HG03558 (cell line): ENCODE results near the gene TEKT4.
"Not testable (repeated sequence)": the region's sequence is repeated elsewhere in the genome, so short reads cannot be mapped to it uniquely, and the experiment has no call there.

Experiments
- ATAC-seq: cut with Tn5 transposase; IDR thresholded peaks from one replicate; pipeline ENCODE4 v1.9.1; 2021; ENCODE audit warnings: moderate number of reproducible peaks; ENCODE audit not compliant: unreplicated experiment; ENCODE audit errors: extremely low read depth

The TEKT4 gene, protein sequence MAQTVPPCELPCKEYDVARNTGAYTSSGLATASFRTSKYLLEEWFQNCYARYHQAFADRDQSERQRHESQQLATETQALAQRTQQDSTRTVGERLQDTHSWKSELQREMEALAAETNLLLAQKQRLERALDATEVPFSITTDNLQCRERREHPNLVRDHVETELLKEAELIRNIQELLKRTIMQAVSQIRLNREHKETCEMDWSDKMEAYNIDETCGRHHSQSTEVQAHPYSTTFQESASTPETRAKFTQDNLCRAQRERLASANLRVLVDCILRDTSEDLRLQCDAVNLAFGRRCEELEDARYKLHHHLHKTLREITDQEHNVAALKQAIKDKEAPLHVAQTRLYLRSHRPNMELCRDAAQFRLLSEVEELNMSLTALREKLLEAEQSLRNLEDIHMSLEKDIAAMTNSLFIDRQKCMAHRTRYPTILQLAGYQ

DNA sequence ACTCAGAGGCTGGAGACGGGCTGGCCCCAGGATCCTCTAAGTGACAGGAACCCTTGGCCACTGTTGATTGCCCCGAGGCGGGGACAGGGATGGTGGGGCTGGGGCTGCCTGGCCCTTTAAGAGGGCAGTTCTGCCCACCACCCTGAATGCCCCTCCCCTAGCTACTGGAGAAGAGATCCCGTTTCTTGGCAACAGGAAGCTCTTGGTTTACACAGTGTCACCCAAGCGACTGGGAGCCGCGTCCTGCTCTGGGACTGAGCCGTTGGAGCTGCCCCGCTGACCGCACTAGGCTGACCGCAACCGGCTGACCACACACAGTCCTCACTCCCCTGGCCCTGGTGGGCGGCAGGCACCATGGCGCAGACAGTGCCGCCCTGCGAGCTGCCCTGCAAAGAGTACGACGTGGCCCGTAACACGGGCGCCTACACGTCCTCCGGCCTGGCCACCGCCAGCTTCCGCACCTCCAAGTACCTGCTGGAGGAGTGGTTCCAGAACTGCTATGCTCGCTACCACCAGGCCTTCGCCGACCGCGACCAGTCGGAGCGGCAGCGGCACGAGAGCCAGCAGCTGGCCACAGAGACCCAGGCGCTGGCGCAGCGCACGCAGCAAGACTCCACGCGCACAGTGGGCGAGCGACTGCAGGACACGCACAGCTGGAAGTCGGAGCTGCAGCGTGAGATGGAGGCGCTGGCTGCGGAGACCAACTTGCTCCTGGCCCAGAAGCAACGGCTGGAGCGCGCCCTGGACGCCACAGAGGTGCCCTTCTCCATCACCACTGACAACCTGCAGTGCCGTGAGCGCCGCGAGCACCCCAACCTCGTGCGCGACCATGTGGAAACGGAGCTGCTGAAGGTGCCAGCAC is at the start of gene TEKT4:
TSS of gene TEKT4 (plus strand) at position 205 of the 862 bp plus-strand sequence. CDS start at position 355, 150 bp downstream.
- ATAC-seq: no peak

GRCh38 chr2:94839224-94839623 is 32.0 kb upstream of the TEKT4 start:
- not testable (repeated sequence) for ATAC-seq

- ATAC-seq: not testable (repeated sequence)
These were observed 14.4 kb upstream of the TEKT4 start for GRCh38 chr2:94856856-94857255.

GRCh38 chr2:94857367-94858162 is 13.7 kb upstream of the TEKT4 start:
- ATAC-seq: not testable (repeated sequence)

DNA sequence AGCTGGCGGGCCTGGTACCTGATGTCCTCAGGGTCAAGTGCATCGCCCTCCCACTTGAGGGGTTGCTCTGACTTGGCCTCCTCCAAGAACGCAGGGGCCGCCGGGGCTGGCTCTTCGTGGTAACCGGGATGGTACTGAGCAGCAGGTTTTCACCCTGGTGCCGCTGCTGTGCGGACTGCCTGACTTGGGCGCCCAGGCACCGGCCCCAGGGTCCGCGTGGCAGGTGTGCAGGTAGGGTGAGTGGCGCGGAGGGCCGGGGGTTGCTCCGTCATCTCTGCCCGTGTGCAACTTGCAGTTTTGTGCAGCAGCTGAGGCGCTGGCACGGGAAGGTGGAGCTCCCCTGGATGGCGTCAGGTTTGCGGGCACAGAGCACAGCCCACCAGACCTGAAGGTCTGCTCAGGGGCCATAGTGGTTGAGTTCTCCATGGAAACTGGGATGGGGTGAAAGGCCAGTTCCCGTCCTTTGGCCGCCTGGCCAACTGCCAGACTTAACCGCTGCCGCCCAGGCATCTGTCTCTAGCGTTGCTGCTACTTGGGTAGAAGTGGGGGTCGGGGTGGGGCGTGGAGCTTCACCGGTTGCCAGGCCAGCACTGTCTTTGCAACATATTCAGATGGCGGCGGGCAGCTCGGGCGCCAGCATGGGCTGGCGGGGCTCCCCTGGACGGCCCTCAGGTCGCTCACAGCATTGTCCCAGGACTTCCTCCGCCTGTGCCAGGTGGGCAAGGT is 12.9 kb upstream of the TEKT4 start:
- ATAC-seq: not testable (repeated sequence)

DNA sequence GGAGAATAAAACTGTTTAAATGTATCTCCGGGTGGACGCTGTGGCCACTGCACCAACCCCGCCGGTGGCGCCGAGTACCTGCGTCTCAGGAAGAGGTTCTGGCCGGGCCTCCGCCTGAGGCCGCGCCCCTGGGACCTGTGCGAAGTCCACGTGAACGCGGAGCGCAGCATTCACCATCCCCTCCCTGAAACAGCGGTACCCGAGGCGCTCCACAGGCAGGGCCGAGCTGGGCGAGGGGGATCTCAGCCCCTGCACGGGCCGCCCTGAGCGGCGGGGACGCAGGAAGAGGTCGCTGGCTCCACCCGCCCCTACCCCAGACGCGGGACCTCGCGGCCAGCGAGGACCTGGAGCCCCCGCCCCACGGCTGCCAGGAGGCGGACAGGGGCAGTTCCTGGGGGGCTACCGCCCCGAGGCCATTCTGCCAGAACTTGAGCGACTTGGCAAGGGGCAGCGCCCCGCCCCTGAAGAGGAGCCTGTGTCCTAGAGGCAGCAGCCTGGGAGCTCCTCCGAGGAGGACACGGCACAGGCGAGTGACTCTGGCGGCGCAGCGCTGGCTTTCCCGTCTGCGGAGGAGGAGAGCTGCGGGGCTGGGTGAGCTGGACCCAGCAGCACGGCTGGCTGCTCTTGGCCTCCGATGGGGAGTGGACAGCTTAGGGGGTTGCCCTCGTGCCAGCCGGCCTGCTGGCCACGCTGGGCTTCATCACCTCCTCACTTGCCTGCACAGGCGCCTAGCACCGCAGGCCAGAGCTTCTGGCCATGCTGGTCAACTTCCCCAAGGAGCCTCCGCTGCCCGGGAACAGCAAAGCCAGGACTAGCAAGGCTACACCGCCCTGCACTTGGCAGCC is 9.7 kb upstream of the TEKT4 start:
- no peak for ATAC-seq

GRCh38 chr2:94862903-94863302 is 8.3 kb upstream of the TEKT4 start:
- ATAC-seq: not testable (repeated sequence)

DNA sequence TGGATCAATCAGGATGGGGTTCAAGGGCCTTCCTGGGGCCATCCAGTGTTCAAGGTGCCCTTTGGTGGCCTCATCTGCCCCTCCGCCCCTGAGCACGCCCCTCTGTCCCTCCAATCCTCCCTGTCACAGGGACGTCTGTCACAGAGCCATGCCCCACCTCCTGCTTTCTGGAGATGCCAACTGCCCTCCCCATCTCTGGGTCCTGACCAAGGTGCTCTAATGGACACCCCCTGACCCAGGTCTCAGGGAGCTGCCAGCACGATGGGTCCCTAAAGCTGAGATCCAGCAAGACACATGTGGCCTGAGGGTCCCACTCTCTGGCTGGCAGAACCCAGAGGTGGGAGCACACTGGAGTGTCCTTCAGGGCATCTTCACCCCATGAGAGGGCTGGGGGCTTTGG is 2.1 kb upstream of the TEKT4 start:
- no peak for ATAC-seq

GRCh38 chr2:94869552-94870439 is 1.4 kb upstream of the TEKT4 start:
- ATAC-seq: no peak

- no peak for ATAC-seq
These were observed 597 bp upstream of the TEKT4 start for GRCh38 chr2:94870440-94871225.

DNA sequence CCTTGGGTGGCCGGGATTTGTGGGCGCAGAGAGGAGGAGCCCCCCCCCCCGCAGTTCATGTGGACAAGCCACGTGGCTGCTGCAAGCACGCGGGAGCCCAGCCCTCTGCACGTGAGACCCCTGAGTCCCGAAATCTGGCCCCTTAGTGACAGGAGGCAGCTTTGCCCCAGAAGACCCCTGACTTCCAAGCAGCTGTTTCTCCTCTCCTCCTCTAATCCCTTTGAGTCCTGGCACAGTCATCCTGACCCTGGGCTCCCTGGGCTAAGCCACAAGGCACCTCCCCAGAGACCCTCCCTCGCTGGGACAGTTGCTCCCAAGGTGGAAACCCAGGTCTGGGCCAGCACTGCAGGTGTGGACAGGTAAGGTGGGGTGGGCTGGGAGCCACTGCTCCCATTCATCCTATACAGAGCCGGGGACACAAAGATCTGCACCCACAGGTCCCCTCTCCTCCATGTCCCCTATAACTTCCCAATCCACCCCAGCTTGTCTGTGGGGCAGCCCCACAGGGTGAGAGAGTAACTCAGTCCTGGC is 923 bp downstream of the TEKT4 start:
- ATAC-seq: no peak

- no peak for ATAC-seq
These were observed 1.6 kb downstream of the TEKT4 start for GRCh38 chr2:94872676-94873361.

GRCh38 chr2:94873362-94874276 is 2.4 kb downstream of the TEKT4 start:
- ATAC-seq: no peak

GRCh38 chr2:94874277-94874997 is 3.2 kb downstream of the TEKT4 start:
- peak; percentile 62 for ATAC-seq
